ENCODE results near the gene DLK2.

The DLK2 gene

DNA sequence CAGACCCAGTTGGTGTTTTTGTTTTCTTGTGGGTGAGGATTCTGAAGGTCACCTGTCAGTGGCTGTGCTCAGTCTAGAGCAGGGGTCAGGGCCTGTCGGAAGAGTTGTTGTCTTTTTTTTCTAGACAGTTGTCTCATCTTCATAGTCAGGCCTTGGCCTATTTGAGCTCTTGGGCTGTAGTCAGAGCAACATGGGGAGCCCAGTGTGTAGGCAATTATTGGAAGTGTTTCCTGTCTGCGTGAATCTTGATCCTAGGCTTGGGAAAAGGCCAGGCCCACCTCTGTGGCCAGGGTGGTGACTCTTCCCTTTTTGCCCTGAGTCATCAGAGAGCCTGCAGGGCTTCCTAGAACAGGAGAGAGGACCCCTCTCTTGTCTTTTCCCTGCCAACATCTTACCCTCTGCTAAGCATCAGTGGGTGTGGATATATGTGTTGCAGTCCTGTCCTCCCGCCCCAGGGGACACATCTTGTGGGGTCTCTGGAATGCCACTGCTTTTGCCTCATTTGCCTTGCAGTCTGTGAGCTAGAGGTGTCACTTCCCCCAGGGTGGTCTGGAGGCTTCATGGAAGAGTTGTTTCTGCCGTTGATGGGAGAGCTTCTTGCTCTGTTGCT is 33.4 kb upstream of the DLK2 start:
- H2AFZ ChIP-seq (ENCODE audit: low read length), result no peak overlapping the region
- H2BK120ac ChIP-seq (ENCODE audit: low read depth, low read length), result no peak overlapping the region
- no peak overlapping the region for H4K8ac ChIP-seq (ENCODE audit: low read depth, low read length)
- H2AK5ac ChIP-seq (ENCODE audit: low read depth, low read length), result no peak overlapping the region
- no peak overlapping the region for H3K18ac ChIP-seq (ENCODE audit: low read length)
- no peak overlapping the region for H4K91ac ChIP-seq (ENCODE audit: low read depth, low read length, poor library complexity)
- H3K4me2 ChIP-seq (ENCODE audit: insufficient read depth, low read length, poor library complexity, severe bottlenecking), result no peak overlapping the region
- peaks cover 0 to 28% of the 10 kb centered on the region in 2 donors for H3K36me3 ChIP-seq (replicated peaks in 1 of 2; ENCODE audit: control insufficient read depth in 2 of 2, insufficient read depth in 2 of 2, low read length in 2 of 2)
- H2BK5ac ChIP-seq (ENCODE audit: low read length), result no peak overlapping the region
- H3K79me1 ChIP-seq (ENCODE audit: low read depth, low read length), result peaks cover 3% of the 10 kb centered on the region
- no peak overlapping the region for H3K23ac ChIP-seq (ENCODE audit: low read depth, low read length, poor library complexity)
- peaks cover 0 to 6% of the 10 kb centered on the region in 2 donors for H3K4me1 ChIP-seq (ENCODE audit: control insufficient read depth in 2 of 2, insufficient read depth in 1 of 2, low read depth in 1 of 2, low read length in 2 of 2)
- H3K27ac ChIP-seq (replicated peaks; ENCODE audit: low read length), result no peak overlapping the region
- no CpG with 5 or more reads among the region's 4 CpGs for WGBS, 2 donors (ENCODE audit: extremely low coverage in 2 of 2, insufficient read length in 2 of 2, insufficient replicate concordance in 1 of 2)
- no peak overlapping the region for H3K4me3 ChIP-seq (ENCODE audit: low read length in 2 of 2)
- no peak overlapping the region for H3K14ac ChIP-seq (ENCODE audit: low read length)
- H3K4ac ChIP-seq (ENCODE audit: low read length), result no peak overlapping the region
- H2BK15ac ChIP-seq (ENCODE audit: low read length), result no peak overlapping the region
- no peaks in the 10 kb centered on the region for H3K27me3 ChIP-seq (ENCODE audit: control insufficient read depth in 3 of 3, insufficient read depth in 3 of 3, low read depth in 1 of 3, low read length in 3 of 3)
- no peaks in the 10 kb centered on the region for H3K9me3 ChIP-seq (replicated peaks in 1 of 2; ENCODE audit: control insufficient read depth in 2 of 2, insufficient read depth in 1 of 2, low read depth in 1 of 2, low read length in 2 of 2)
- no peak overlapping the region for H2BK12ac ChIP-seq (ENCODE audit: low read length)
- no peak overlapping the region for H3K9ac ChIP-seq (ENCODE audit: low read depth, low read length, poor library complexity)
- no peak for DNase-seq (ENCODE audit: low spot score)

- Histone ChIP-seq H3K4me2 (ENCODE audit: insufficient read depth, low read length, poor library complexity, severe bottlenecking) (no peak overlapping the region), H3K27ac (replicated peaks; ENCODE audit: low read length) (no peak overlapping the region), H3K4ac (ENCODE audit: low read length) (no peak overlapping the region), H2AK5ac (ENCODE audit: low read depth, low read length) (no peak overlapping the region), H2BK15ac (ENCODE audit: low read length) (no peak overlapping the region), H3K23ac (ENCODE audit: low read depth, low read length, poor library complexity) (no peak overlapping the region), H3K9me3 (replicated peaks in 1 of 2; ENCODE audit: control insufficient read depth in 2 of 2, insufficient read depth in 1 of 2, low read depth in 1 of 2, low read length in 2 of 2) (no peaks in the 10 kb centered on the region), H3K14ac (ENCODE audit: low read length) (no peak overlapping the region), H3K36me3 (replicated peaks in 1 of 2; ENCODE audit: control insufficient read depth in 2 of 2, insufficient read depth in 2 of 2, low read length in 2 of 2) (peaks cover 0 to 24% of the 10 kb centered on the region in 2 donors), H3K18ac (ENCODE audit: low read length) (no peak overlapping the region), H4K8ac (ENCODE audit: low read depth, low read length) (no peak overlapping the region), H3K4me3 (ENCODE audit: low read length in 2 of 2) (no peak overlapping the region), H2BK12ac (ENCODE audit: low read length) (no peak overlapping the region), H2BK5ac (ENCODE audit: low read length) (no peak overlapping the region), H3K9ac (ENCODE audit: low read depth, low read length, poor library complexity) (no peak overlapping the region), H4K91ac (ENCODE audit: low read depth, low read length, poor library complexity) (no peak overlapping the region), H3K4me1 (ENCODE audit: control insufficient read depth in 2 of 2, insufficient read depth in 1 of 2, low read depth in 1 of 2, low read length in 2 of 2) (peaks cover 9 to 10% of the 10 kb centered on the region in 2 donors), H2BK120ac (ENCODE audit: low read depth, low read length) (no peak overlapping the region), H3K79me1 (ENCODE audit: low read depth, low read length) (peaks cover 4% of the 10 kb centered on the region), H3K27me3 (ENCODE audit: control insufficient read depth in 3 of 3, insufficient read depth in 3 of 3, low read depth in 1 of 3, low read length in 3 of 3) (no peaks in the 10 kb centered on the region), H2AFZ (ENCODE audit: low read length) (no peak overlapping the region)
- no CpG with 5 or more reads among the region's 11 CpGs for WGBS, 2 donors (ENCODE audit: extremely low coverage in 2 of 2, insufficient read length in 2 of 2, insufficient replicate concordance in 1 of 2)
- DNase-seq (ENCODE audit: low spot score), result no peak
Measured at GRCh38 chr6:43481591-43482236, 26.4 kb upstream of the DLK2 start.

GRCh38 chr6:43481075-43481474 is 25.7 kb upstream of the DLK2 start:
- Histone ChIP-seq H2BK15ac (ENCODE audit: low read length) (no peak overlapping the region), H3K4me3 (ENCODE audit: low read length in 2 of 2) (no peak overlapping the region), H4K91ac (ENCODE audit: low read depth, low read length, poor library complexity) (no peak overlapping the region), H3K9me3 (replicated peaks in 1 of 2; ENCODE audit: control insufficient read depth in 2 of 2, insufficient read depth in 1 of 2, low read depth in 1 of 2, low read length in 2 of 2) (no peaks in the 10 kb centered on the region), H4K8ac (ENCODE audit: low read depth, low read length) (no peak overlapping the region), H2AK5ac (ENCODE audit: low read depth, low read length) (no peak overlapping the region), H3K4ac (ENCODE audit: low read length) (no peak overlapping the region), H3K9ac (ENCODE audit: low read depth, low read length, poor library complexity) (no peak overlapping the region), H3K18ac (ENCODE audit: low read length) (no peak overlapping the region), H3K27me3 (ENCODE audit: control insufficient read depth in 3 of 3, insufficient read depth in 3 of 3, low read depth in 1 of 3, low read length in 3 of 3) (no peaks in the 10 kb centered on the region), H3K4me2 (ENCODE audit: insufficient read depth, low read length, poor library complexity, severe bottlenecking) (no peak overlapping the region), H2BK5ac (ENCODE audit: low read length) (no peak overlapping the region), H3K23ac (ENCODE audit: low read depth, low read length, poor library complexity) (no peak overlapping the region), H3K14ac (ENCODE audit: low read length) (no peak overlapping the region), H3K36me3 (replicated peaks in 1 of 2; ENCODE audit: control insufficient read depth in 2 of 2, insufficient read depth in 2 of 2, low read length in 2 of 2) (peaks cover 0 to 22% of the 10 kb centered on the region in 2 donors), H2BK12ac (ENCODE audit: low read length) (no peak overlapping the region), H3K4me1 (ENCODE audit: control insufficient read depth in 2 of 2, insufficient read depth in 1 of 2, low read depth in 1 of 2, low read length in 2 of 2) (peaks cover 9 to 10% of the 10 kb centered on the region in 2 donors), H2BK120ac (ENCODE audit: low read depth, low read length) (no peak overlapping the region), H3K79me1 (ENCODE audit: low read depth, low read length) (peaks cover 4% of the 10 kb centered on the region), H2AFZ (ENCODE audit: low read length) (no peak overlapping the region), H3K27ac (replicated peaks; ENCODE audit: low read length) (no peak overlapping the region)
- WGBS, 2 donors (ENCODE audit: extremely low coverage in 2 of 2, insufficient read length in 2 of 2, insufficient replicate concordance in 1 of 2), result no CpG with 5 or more reads among the region's 2 CpGs
- no peak for DNase-seq (ENCODE audit: low spot score)

- H3K4me3 ChIP-seq (ENCODE audit: low read length in 2 of 2), result peak overlapping the region; percentile 63 to 86
- H4K8ac ChIP-seq (ENCODE audit: low read depth, low read length), result no peak overlapping the region
- H3K4me1 ChIP-seq (ENCODE audit: control insufficient read depth in 2 of 2, insufficient read depth in 1 of 2, low read depth in 1 of 2, low read length in 2 of 2), result peaks cover 9 to 10% of the 10 kb centered on the region in 2 donors
- no peak overlapping the region for H3K27ac ChIP-seq (replicated peaks; ENCODE audit: low read length)
- no peak overlapping the region for H4K91ac ChIP-seq (ENCODE audit: low read depth, low read length, poor library complexity)
- H2AFZ ChIP-seq (ENCODE audit: low read length), result peak overlapping the region; percentile 94
- no peak overlapping the region for H2BK120ac ChIP-seq (ENCODE audit: low read depth, low read length)
- H2BK5ac ChIP-seq (ENCODE audit: low read length), result no peak overlapping the region
- no peak for DNase-seq (ENCODE audit: low spot score)
- H3K4ac ChIP-seq (ENCODE audit: low read length), result no peak overlapping the region
- peaks cover 4% of the 10 kb centered on the region for H3K79me1 ChIP-seq (ENCODE audit: low read depth, low read length)
- no peak overlapping the region for H2BK15ac ChIP-seq (ENCODE audit: low read length)
- peak overlapping the region; percentile 47 for H3K4me2 ChIP-seq (ENCODE audit: insufficient read depth, low read length, poor library complexity, severe bottlenecking)
- H3K9ac ChIP-seq (ENCODE audit: low read depth, low read length, poor library complexity), result no peak overlapping the region
- H3K18ac ChIP-seq (ENCODE audit: low read length), result no peak overlapping the region
- H3K27me3 ChIP-seq (ENCODE audit: control insufficient read depth in 3 of 3, insufficient read depth in 3 of 3, low read depth in 1 of 3, low read length in 3 of 3), result no peaks in the 10 kb centered on the region
- peaks cover 0 to 12% of the 10 kb centered on the region in 2 donors for H3K36me3 ChIP-seq (replicated peaks in 1 of 2; ENCODE audit: control insufficient read depth in 2 of 2, insufficient read depth in 2 of 2, low read length in 2 of 2)
- no peak overlapping the region for H3K14ac ChIP-seq (ENCODE audit: low read length)
- H3K23ac ChIP-seq (ENCODE audit: low read depth, low read length, poor library complexity), result no peak overlapping the region
- H3K9me3 ChIP-seq (replicated peaks in 1 of 2; ENCODE audit: control insufficient read depth in 2 of 2, insufficient read depth in 1 of 2, low read depth in 1 of 2, low read length in 2 of 2), result no peaks in the 10 kb centered on the region
- H2AK5ac ChIP-seq (ENCODE audit: low read depth, low read length), result no peak overlapping the region
- no peak overlapping the region for H2BK12ac ChIP-seq (ENCODE audit: low read length)
- WGBS, 2 donors (ENCODE audit: extremely low coverage in 2 of 2, insufficient read length in 2 of 2, insufficient replicate concordance in 1 of 2), result no CpG with 5 or more reads among the region's 3 CpGs
Measured at GRCh38 chr6:43478008-43478372, 22.6 kb upstream of the DLK2 start.
